NOMO-1 treated with dmso at 0.1 percent for 144 hours (cell line): ENCODE data around the gene ASPG.

Experiments
- DNase-seq: peaks from one replicate; lab custom pipeline; 2025; ENCODE audit not compliant: unreplicated experiment; lab: John Stamatoyannopoulos, UW

ASPG gene

GRCh38 chr14:104085032-104085888 lies at the start of gene ASPG:
ASPG (plus strand) TSS chr14:104085700; CDS start chr14:104085771, 71 bp downstream.
- no peak for DNase-seq

GRCh38 chr14:104036212-104036611 lies 49.3 kb upstream of the ASPG start:
- no peak for DNase-seq

- DNase-seq: no peak
Observed at GRCh38 chr14:104037074-104037473, 48.4 kb upstream of the ASPG start.

GRCh38 chr14:104037903-104038302 lies 47.6 kb upstream of the ASPG start:
- DNase-seq: no peak

- DNase-seq: no peak
Observed at GRCh38 chr14:104039214-104039613, 46.3 kb upstream of the ASPG start.

GRCh38 chr14:104040539-104040938 lies 45.0 kb upstream of the ASPG start:
- DNase-seq: no peak

- DNase-seq: no peak
Observed at GRCh38 chr14:104041430-104042104, 43.9 kb upstream of the ASPG start.

GRCh38 chr14:104044016-104044415 lies 41.5 kb upstream of the ASPG start:
- no peak for DNase-seq

GRCh38 chr14:104047761-104048160 lies 37.7 kb upstream of the ASPG start:
- DNase-seq: no peak

- DNase-seq: no peak
Observed at GRCh38 chr14:104048758-104049507, 36.6 kb upstream of the ASPG start.

GRCh38 chr14:104049576-104050240 lies 35.8 kb upstream of the ASPG start:
- no peak for DNase-seq

GRCh38 chr14:104051092-104051813 lies 34.2 kb upstream of the ASPG start:
- DNase-seq: no peak

GRCh38 chr14:104054222-104054905 lies 31.1 kb upstream of the ASPG start:
- no peak for DNase-seq

GRCh38 chr14:104062281-104062680 lies 23.2 kb upstream of the ASPG start:
- no peak for DNase-seq

- DNase-seq: no peak
Observed at GRCh38 chr14:104064003-104064402, 21.5 kb upstream of the ASPG start.

GRCh38 chr14:104066279-104066678 lies 19.2 kb upstream of the ASPG start:
- DNase-seq: no peak

GRCh38 chr14:104066719-104067295 lies 18.7 kb upstream of the ASPG start:
- no peak for DNase-seq

- no peak for DNase-seq
Observed at GRCh38 chr14:104069541-104069940, 16.0 kb upstream of the ASPG start.

- no peak for DNase-seq
Observed at GRCh38 chr14:104072586-104072985, 12.9 kb upstream of the ASPG start.

- no peak for DNase-seq
Observed at GRCh38 chr14:104073764-104074163, 11.7 kb upstream of the ASPG start.
